ENCODE measurements around the gene TM7SF3.
"Not testable (repeated sequence)": the region's sequence is repeated elsewhere in the genome, so short reads cannot be mapped to it uniquely, and the experiment has no call there.

TM7SF3 gene, protein sequence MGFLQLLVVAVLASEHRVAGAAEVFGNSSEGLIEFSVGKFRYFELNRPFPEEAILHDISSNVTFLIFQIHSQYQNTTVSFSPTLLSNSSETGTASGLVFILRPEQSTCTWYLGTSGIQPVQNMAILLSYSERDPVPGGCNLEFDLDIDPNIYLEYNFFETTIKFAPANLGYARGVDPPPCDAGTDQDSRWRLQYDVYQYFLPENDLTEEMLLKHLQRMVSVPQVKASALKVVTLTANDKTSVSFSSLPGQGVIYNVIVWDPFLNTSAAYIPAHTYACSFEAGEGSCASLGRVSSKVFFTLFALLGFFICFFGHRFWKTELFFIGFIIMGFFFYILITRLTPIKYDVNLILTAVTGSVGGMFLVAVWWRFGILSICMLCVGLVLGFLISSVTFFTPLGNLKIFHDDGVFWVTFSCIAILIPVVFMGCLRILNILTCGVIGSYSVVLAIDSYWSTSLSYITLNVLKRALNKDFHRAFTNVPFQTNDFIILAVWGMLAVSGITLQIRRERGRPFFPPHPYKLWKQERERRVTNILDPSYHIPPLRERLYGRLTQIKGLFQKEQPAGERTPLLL

DNA sequence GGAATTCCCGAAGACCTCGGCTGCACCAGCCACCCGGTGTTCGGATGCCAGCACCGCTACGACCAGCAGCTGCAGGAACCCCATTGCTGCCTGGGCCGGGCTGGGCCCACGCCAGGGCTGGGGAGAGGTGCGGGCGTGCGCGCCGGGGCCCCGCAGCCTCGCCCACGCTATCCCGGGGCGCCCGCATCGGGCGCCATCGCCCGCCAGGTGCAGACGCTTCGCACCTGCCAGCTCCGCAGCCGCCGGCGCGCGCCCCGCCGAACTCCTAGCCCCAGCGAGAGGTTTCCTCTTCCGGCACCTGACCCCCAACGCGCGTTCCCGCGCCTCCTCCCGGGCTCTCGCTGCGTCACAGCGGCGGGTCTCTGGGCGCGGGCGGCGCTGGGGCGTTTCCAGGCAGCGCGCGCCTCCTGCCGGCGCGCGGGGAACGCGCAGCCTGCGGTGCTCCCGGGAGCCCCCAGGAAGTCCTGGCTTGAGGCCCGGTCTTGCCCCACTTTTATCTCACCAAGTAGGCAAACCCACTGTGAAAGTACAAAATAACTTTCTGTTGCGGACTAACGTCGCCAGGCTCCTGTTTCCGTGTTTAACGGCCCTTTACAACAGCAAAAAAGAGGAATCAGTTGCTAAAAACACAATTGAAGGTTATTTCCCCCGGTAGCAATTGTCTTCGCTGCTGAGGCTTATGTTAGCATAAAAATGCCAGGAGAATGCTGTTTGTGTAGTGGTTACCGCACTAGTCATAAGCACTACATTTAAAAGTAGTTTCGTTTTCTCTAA, at the start of gene TM7SF3:
TM7SF3 (minus strand) TSS at position 300 of the 774 bp plus-strand sequence; CDS start at position 84, 216 bp downstream.
- DNase-seq (ENCODE audit: low read depth): peak; percentile 90

DNA sequence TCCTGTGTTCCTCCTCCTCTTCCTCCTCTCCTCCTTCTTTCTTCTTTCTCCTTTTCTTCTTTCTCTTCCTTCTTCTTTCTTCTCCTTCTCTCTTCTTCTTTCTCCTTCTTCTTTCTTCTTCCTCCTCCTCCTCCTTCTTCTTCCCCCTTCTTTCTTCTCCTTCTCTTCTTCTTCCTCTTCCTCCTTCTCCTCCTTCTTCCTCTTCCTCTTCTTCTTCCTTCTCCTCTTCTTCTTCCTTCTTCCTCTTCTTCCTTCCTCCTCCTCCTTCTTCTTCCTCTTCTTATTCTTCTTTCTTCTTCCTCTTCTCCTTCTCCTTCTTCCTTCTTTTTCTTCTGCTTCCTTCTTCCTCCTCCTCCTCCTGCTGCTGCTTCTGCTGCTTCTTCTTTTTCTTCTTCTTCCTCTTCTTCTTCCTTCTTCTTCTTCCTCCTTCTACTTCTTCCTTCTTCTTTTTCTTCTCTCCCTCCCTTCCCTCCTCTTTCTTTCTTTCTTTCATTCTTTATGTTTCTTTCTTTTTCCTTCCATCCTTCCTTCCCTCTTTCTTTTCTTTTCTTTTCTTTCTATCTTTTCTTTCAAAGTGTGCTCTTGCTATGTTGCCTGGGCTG, 49.2 kb upstream of the TM7SF3 start:
- no peak for DNase-seq (ENCODE audit: low read depth)

DNA sequence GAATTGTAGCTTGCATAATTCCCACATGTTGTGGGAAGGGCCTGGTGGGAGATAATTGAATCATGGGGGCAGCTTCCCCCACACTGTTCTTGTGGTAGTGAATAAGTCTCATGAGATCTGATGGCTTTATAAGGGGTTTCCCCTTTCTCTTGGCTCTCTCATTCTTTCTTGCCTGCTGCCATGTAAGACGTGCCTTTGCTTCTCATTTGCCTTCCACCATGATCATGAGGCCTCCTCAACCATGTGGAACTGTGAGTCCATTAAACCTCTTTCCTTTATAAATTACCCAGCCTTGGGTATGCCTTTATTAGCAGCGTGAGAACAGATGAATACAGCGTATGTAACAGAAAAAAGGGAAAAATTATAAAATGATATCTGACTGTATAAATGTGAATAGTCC, 47.1 kb upstream of the TM7SF3 start:
- DNase-seq (ENCODE audit: low read depth): no peak

DNA sequence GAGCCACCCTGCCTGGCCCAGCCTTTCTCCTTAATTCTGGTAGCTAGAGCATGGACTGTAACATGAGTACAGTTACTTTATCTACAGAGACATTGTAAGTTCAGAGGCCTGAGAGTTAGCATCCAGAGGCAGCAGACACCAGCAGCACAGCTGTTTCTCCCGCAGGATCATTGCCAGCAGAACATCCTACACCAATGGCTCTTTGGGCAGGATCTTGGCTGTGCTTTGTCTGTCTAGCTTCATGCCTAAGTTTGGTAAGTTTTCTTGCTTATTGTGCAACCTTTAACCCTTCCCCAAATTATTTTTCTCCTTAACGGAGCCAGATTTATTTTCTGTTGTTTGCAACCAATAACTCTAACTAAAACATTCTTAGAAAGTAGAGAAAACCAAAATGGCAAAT, 46.6 kb upstream of the TM7SF3 start:
- DNase-seq (ENCODE audit: low read depth): no peak

DNA sequence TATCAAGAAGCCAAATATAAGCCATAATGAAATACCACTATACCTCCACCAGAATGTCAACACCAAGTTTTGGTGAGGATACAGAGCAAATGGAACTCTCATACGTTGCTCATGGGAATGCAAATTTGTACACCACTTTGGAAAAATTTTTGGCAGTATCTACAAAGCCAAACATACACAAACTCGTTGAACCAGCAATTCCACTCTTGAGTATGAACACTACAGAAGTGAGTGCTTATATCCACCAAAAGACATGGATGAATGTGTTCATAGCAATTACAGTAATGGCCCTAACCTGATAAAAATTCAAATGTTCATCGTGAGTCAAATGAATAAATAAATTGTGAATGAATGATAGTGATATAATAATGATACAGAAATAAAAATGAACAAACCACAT, 43.4 kb upstream of the TM7SF3 start:
- no peak for DNase-seq (ENCODE audit: low read depth)

DNA sequence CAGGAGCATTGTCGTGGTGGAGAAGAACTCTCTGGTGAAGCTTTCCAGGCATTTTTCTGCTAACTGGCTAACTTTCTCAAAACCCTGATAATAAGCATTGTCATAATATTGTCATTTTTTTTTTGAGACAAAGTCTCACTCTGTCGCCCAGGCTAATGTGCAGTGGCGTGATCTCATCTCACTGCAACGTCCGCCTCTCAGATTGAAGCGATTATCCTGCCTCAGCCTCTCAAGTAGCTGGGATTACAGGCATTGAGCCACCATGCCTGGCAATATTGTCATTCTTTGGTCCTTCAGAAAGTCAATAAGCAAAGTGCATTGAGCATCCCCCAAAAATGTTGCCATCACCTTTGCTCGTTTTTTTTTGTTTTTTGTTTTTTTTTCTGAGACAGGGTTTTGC, 41.8 kb upstream of the TM7SF3 start:
- no peak for DNase-seq (ENCODE audit: low read depth)

DNA sequence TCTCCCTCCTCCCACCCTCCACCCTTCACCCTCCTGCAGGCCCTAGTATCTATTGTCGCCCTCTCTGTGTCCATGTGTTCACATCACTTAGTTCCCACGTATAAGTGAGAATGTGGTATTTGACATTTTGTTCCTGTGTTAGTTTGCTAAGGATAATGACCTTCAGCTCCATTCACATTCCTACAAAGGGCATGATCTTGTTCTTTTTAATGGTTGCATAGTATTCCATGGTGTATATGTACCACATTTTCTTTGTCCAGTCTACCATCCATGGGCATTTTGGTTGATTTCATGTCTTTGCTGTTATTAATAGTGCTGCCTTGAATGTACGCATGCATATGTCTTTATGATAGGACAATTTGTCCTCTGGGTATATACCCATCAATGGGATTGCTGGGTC, 38.6 kb upstream of the TM7SF3 start:
- no peak for DNase-seq (ENCODE audit: low read depth)

DNA sequence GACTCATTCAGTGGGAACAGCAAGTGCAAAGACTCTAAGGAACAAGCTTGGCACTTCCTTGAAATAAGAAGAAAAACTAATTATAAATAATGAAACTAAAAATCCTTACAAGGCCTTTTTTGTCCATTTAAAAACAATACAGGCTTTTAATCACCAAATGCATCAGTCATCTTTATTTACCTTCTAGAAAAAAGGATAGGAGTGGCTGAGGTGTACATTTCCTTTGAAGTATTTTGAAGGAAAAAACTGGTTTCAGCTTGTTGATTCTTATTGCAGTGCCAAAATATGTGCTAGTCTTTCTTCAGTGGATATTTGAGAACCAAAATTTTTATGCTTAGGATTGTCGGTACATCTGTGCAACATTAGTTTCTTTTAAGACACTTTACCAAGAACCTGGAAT, 38.0 kb upstream of the TM7SF3 start:
- DNase-seq (ENCODE audit: low read depth): no peak

DNA sequence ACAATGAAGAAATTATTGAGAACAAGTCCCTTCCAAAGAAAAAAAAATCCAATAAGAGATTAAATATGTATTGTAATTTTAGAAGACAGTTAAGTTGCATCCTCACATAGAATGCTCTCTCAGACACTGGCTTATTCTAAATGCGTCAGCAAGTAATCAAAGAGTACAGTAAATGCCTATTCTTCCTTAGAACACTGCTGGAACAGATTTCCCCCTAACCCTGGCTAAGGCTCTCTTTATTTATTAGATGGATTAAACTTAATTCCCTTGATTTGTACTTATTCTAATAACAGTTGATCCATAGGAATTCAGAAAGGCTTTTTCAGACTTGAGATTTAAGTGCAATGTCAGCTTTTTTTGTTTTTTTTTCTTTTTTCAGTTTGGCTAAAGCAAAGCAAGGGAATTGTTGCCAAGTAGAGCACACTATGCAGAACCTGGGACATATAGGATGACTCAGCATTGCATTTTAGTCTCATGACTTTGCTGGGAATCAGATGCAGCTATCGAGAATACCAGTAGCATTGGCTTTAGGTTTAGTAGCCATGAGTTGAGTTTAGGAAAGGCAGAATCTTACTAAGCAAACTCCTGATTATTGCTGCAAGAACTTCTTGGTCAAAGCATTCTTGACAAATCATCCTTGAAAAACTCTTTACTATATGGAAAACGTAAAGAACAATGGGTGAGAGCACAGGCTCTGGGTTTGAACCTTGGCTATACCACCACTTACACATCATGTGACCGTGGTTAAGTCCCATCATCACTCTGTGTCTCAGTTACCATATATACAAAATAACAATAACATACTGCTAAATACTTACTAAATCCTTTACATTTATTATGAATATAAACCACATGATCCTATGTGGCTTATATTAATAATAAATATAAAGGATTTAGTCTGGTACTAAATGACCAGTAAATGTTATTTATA, 34.9 kb upstream of the TM7SF3 start:
- peak; percentile 76 for DNase-seq (ENCODE audit: low read depth)

DNA sequence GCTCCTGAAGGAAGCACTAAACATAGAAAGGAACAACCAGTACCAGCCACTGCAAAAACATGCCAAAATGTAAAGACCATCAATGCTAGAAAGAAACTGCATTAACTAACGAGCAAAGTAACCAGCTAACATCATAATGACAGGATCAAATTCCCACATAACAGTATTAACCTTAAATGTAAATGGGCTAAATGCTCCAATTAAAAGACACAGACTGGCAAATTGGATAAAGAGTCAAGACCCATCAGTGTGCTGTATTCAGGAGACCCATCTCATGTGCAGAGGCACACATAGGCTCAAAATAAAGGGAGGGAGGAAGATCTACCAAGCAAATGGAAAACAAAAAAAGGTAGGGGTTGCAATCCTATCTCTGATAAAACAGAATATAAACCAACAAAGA, 27.8 kb upstream of the TM7SF3 start:
- not testable (repeated sequence) for DNase-seq (ENCODE audit: low read depth)

DNA sequence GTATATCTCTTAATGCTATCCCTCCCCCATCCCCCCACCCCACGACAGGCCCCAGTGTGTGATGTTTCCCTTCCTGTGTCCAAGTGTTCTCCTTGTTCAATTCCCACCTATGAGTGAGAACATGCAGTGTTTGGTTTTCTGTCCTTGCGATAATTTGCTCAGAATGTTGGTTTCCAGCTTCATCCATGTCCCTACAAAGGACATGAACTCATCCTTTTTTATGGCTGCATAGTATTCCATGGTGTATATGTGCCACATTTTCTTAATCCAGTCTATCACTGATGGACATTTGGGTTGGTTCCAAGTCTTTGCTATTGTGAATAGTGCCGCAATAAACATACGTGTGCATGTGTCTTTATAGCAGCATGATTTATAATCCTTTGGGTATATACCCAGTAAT, 26.5 kb upstream of the TM7SF3 start:
- DNase-seq (ENCODE audit: low read depth): not testable (repeated sequence)

DNA sequence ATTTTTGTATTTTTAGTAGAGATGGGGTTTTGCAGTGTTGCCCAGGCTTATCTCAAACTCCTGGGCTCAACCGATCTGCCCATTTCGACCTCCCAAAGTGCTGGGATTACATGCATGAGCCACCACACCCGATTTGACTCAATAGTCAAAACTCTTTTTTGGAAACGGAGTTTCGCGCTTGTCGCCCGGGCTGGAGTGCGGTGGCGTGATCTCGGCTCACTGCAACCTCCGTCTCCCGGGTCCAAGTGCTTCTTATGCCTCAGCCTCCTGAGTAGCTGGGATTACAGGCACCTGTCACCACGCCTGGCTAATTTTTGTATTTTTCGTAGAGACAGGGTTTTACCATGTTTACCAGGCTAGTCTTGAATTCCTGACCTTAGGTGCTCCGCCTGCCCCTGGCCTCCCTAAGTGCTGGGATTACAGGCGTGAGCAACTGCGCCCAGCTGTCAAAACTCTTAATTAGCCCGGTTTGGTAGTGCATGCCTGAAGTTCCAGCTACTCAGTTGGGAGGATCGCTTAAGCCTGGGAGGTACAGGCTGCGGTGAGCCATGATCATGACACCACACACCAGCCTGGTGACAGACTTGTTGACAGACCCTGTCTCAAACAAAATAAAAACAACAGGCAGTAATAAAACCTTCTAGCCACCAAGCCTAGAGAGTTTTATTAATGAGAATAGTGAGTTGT, 20.6 kb upstream of the TM7SF3 start:
- no peak for DNase-seq (ENCODE audit: low read depth)

DNA sequence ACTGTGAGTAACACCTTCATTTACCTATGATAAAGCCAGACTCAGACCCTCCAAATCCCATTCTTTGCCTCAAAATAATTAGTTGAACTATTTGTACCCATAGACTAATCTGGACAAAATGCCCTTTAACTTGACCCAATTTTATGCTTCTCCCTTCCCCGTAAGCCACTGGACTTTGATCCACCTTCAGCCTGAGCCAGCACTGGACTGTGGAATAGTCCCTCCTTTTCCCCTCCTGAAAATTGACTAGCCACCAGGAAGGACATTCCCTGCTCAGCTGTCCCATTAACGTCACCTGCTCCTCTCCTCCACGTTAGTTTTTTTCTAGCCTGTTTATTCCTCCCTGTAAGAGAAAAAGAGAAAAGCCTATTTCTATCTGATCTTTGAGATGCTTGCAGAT, 18.5 kb upstream of the TM7SF3 start:
- no peak for DNase-seq (ENCODE audit: low read depth)

DNA sequence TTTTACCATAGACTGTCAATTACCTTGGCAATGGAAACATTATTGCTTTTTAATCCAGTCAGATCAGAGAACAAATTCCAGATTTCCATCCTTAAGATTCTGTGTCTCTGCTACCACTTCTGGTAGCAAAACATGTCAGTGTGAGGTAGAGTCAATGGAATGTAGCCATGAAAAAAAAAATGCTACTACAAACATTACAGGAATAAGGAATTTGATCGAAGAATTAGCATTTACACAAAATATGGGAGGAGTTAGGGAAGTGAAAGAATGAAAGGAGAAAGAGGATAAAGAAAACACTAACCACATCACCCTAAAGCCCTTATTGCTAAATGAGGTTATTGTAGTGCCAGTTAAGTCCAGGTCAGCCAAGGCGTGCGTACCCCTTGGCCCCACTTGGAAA, 17.3 kb upstream of the TM7SF3 start:
- DNase-seq (ENCODE audit: low read depth): no peak

DNA sequence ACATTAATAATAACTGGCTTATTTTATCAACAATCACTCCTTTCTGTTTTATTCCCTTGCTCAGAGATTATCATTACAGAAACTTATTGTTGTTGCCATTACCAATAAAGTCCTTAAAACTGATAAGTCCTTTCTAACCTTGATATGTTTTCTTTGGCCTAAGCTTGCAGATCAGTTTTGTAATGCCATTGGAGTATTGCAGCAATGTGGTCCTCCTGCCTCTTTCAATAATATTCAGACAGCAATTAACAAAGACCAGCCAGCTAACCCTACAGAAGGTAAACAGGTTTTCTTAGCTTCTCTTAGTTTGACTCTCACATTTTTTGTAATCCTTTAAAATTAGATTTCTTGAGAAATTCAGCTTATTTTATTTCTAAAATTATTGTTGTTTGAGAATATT, 12.1 kb upstream of the TM7SF3 start:
- DNase-seq (ENCODE audit: low read depth): no peak

DNA sequence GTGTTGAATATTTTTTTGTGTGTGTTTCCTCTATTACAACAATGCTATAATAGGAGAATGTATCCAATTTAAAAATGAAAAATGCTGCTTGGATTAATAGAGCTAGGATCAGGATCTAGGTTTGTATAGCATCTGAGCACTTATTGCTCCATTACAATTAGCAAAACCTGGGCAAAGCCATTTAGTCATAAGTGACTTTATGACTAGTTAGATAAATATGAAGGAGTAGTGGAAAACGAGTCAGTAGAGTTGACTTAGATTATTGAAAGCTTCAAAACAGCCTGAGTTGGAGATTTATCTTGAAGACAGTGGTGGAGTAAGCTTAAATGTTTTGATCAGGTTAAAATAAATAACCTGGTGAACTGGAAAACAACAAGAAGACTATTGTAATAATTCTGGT, 10.9 kb upstream of the TM7SF3 start:
- no peak for DNase-seq (ENCODE audit: low read depth)

DNA sequence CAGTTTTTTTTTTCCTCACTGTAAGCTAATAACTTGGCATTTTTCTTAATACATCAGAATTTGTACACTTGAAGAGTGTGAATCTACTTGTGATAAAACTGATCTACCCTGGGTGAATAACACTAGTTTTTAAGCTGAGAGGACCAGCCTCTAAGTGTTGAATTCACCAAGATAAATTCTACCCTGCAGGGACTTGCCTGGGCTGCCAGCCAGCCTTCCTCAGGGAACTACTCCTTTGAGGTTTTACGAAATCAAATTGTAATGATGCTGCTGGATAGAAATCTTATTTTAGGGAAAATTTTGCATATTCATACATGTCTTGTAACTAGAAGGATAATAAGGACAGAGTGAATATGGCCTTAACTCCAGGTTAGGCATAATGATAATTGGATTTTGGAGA, 10.1 kb upstream of the TM7SF3 start:
- no peak for DNase-seq (ENCODE audit: low read depth)

DNA sequence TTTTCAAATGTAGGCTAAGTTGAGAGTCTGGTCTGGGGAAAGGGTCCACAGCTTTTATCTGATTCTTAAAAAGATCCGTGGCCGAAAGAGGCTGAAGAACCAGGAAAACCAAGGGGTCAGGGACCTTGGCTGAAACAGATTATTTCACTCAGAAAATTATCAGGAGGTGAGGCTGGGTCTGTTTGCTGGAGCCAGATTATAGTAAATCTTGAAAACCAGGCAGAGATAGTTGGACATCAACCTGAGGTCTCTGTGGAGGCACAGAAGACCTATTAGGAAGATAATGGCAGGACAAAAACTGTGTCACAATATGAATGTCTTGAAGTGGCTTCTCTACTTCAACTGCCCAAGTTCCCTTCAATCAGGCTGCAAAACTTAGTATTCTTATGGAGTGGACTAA, 6.6 kb upstream of the TM7SF3 start:
- no peak for DNase-seq (ENCODE audit: low read depth)

DNA sequence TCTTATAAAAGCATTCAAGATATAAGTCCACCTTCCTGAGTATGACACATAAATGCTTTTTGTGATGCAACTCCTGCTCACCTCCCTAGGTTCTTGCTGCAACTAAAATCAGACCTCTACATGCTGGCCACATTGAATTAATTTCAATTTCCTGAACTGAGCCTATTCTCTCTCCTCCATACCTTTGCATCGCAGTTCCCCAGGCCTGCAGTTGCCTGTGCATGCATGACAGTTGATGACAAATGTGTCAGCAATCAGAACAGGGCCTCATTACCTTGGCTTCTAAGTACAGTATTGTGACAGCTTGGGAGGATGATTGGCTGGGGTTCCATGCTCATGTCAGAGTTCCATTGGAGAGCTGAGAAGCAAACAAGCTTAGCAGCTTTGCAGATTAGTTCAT, 3.9 kb upstream of the TM7SF3 start:
- DNase-seq (ENCODE audit: low read depth): peak; percentile 33

DNA sequence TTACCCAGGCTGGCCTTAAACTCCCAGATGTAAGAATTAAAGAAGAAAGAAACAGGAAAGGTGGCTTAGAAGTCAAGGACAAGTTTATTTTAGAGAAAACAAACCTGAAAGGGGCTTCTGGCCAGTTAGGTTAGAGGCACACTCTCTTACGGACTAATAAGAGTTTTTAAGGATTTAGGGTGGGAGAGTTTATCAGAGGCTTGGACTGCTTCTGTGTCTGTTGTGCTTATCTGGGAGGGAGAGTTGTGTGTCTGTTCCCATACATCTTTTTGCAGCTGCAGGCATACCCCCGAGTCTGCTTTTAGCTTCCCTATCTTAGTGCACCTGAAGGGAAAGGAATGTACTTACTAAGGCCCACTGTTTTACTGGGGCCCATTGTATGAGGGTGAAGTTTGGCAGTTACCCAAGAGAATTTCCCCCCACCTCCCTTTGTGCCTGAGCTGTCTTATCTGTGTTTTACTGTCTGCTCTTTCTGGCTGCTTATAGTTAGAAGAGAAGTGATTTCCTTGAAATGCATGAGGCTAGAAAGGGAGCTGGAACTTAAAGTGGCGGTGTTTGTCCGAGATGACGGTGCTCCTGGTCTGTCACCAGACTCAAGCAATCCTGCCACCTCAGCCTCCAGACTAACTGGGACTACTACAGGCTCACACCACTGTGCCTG, 3.1 kb upstream of the TM7SF3 start:
- DNase-seq (ENCODE audit: low read depth): not testable (repeated sequence)

DNA sequence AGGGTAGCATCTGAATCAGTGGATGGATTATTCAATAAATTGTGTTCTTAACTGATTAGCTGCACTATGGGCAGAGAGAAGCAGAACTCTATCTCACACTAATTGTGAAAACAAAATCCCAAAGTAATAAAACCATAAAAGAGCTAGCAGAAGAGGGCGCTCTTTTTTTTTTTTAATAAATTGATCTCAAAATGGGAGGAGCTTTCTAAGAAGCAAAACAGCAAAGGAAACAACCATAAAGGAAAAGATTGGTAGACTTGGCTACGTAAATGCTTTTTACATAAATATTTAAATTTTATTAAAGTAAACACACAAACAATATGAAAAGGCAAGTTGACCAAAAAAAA, 1.5 kb upstream of the TM7SF3 start:
- peak; percentile 45 for DNase-seq (ENCODE audit: low read depth)

All from amniotic epithelial cell (primary cell).